Thymus (tissue), 11 donors: ENCODE data around the gene CYP4F22. TPM values are rescaled to one million over a fixed set of nuclear protein-coding genes. Genes with fewer than 3 reads are reported as not detected.
"Not testable (repeated sequence)": the region's sequence is repeated elsewhere in the genome, so short reads cannot be mapped to it uniquely, and the experiment has no call there.

Source experiments
- DNase-seq, 9 donors: peaks; one replicate each; pipeline ENCODE4 v3.0.0-alpha.2; 2013; ENCODE audit warnings: low spot score in 9 of 9, low read depth in 6 of 9, missing footprints in 1 of 9
- H3K27ac ChIP-seq, 2 donors: one replicate each; pipeline ENCODE4 v1.5.1; 2013; ENCODE audit warnings: control low read depth in 1 of 2, low read depth in 1 of 2, low read length in 1 of 2, mild to moderate bottlenecking in 1 of 2, moderate library complexity in 1 of 2
- H3K27me3 ChIP-seq, 2 donors: one replicate each; pipeline ENCODE4 v1.5.1; 2013; ENCODE audit warnings: low read length in 1 of 2; ENCODE audit not compliant: control insufficient read depth in 2 of 2, insufficient read depth in 1 of 2
- H3K36me3 ChIP-seq, 2 donors: one replicate each; pipeline ENCODE4 v1.5.1; 2013; ENCODE audit warnings: low read length in 1 of 2, mild to moderate bottlenecking in 1 of 2, moderate library complexity in 1 of 2; ENCODE audit not compliant: control insufficient read depth in 2 of 2, insufficient read depth in 2 of 2
- H3K4me1 ChIP-seq, 2 donors: one replicate each; pipeline ENCODE4 v1.5.1; 2013; ENCODE audit warnings: low read length in 2 of 2; ENCODE audit not compliant: control insufficient read depth in 2 of 2, insufficient read depth in 2 of 2
- H3K4me3 ChIP-seq, 2 donors: one replicate each; pipeline ENCODE4 v1.5.1; 2013; ENCODE audit warnings: low read length in 2 of 2, control low read depth in 1 of 2, mild to moderate bottlenecking in 1 of 2
- H3K9me3 ChIP-seq, 2 donors: one replicate each; pipeline ENCODE4 v1.5.1; 2013; ENCODE audit warnings: low read length in 1 of 2, mild to moderate bottlenecking in 1 of 2; ENCODE audit not compliant: control insufficient read depth in 2 of 2, insufficient read depth in 1 of 2
- WGBS: extraction: QIAGEN DNeasy Blood & Tissue Kit; methylation state at CpG from one replicate; pipeline ENCODE4 v1.1.7; 2013; 5-methylcytosine and 5-hydroxymethylcytosine counted together
- polyA plus RNA-seq: library from polyadenylated mRNA; stranded (reverse); fragments of 200-250 nt; gene quantifications from one replicate; pipeline ENCODE4 v1.2.3, GENCODE V29; 2013
- total RNA-seq: library from RNA; stranded (reverse); fragments of 120-200 nt; gene quantifications from one replicate; pipeline ENCODE4 v1.2.4, GENCODE V29; 2013
- donor health status: healthy.

CYP4F22 gene
- total and polyA plus RNA-seq, 2 donors, result 0.09 to 0.64 TPM

DNA sequence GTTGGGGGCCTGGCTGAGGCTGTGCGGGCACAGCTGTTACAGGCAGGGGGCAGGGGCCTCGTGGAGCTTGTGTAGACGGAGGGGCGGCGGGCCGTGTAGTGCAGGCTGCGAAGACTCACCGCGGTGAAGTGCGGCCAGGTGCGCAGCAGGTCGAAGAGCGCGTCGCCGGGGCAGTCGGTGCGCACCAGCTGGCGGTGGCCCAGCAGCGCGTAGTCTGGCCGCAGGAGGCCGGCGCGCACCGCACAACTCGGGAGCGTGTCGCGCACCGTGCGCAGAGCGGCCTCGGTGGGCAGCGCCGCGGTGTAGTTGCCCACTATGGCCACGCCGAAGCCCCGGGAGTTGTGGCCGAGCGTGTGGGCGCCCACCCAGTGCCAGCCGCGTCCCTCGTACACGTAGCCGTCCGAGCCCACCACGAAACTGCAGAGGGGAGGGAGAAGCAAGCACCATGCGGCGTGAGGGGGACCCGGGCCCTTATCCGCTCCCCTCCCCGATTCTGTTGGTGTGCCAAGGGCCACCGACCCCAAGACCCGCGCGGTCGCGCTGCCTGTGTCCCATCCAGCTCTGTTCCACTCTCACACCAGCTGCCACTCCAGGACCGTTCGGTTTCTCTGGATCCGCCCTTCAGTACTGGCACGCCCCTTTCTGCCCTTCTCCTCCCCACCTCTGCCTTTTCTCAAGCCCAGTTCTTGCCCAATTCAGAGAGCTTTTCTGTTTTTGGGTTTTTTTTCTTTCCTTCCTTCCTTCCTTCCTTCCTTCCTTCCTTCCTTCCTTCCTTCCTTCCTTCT, 38.6 kb upstream of the CYP4F22 start:
- Histone ChIP-seq H3K27me3 (peaks cover 12 to 40% of the 10 kb centered on the region in 2 donors), H3K36me3 (no peaks in the 10 kb centered on the region), H3K4me1 (peaks cover 19 to 45% of the 10 kb centered on the region in 2 donors), H3K27ac (no peak overlapping the region), H3K9me3 (peaks cover 0 to 9% of the 10 kb centered on the region in 2 donors), H3K4me3 (peak overlapping the region; percentile 16 to 43)
- 2% methylated on average over 65 of the region's 65 CpGs for WGBS
- peak in 1 of 9 donors; percentile 43 for DNase-seq

DNA sequence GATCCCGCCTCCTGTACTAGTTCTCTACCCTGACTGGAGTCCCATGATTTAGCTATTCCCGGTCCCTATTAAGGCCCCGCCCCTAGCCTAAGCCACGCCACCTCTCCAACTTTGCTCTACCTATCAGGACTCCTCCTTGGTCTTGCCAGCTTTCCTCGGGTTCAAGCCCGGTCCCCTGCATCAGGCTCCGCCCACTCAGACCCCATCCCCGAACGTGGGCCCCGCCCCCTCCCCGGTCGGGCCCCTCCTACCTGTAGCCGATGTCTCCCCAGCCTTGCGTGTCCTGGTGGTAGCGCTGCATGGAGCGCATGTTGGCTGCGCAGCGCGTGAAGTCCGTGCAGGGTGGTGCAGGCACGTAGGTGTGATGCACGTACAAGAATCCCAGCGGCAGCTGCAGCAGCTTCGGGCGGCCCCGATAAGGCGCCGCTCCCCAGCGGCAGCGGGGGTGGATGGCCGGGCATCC, 36.7 kb upstream of the CYP4F22 start:
- Histone ChIP-seq H3K4me3 (no peak overlapping the region), H3K36me3 (no peaks in the 10 kb centered on the region), H3K27me3 (peaks cover 12 to 40% of the 10 kb centered on the region in 2 donors), H3K4me1 (peaks cover 15 to 26% of the 10 kb centered on the region in 2 donors), H3K9me3 (peaks cover 0 to 18% of the 10 kb centered on the region in 2 donors), H3K27ac (no peak overlapping the region)
- no peak for DNase-seq
- 80% methylated on average over 31 of the region's 31 CpGs for WGBS

DNA sequence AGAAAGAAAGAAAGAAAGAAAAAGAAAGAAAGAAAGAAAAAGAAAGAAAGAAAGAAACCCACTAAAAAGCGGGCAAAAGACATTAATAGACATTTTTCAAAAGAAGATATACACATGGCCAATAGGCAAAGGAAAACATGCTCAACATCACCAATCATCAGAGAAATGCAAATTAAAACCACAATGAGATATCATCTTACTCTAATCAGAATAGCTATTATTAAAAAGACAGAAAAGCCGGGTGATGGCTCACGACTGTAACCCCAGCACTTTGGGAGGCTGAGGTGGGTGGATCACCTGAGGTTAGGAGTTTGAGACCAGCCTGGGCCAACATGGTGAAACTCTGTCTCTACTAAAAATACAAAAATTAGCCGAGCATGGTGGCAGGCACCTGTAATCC, 34.5 kb upstream of the CYP4F22 start:
- Histone ChIP-seq H3K9me3 (peaks cover 0 to 18% of the 10 kb centered on the region in 2 donors), H3K27me3 (peaks cover 12 to 31% of the 10 kb centered on the region in 2 donors)
- 76% methylated on average over 4 of the region's 4 CpGs for WGBS

DNA sequence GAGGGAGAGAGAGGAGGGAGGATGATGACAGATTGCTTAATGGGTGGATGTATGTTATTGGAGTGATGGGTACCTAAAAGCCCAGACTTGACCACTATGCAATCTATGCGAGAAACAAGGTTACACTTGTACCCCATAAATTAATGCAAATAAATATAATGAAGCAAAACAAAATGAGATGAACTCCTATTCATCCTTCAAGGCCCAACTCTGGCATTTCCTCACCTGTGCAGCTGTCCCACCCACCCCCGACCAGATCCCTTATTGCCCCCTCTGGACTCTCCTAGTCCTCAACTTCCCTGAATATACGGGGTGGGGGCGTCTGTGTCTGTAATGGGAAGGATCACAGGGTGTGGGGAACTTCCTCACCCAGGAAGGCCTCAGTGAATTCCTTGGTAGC, 33.2 kb upstream of the CYP4F22 start:
- 92% methylated on average over 4 of the region's 4 CpGs for WGBS
- peaks cover 0 to 17% of the 10 kb centered on the region in 2 donors for H3K4me1 ChIP-seq
- peaks cover 0 to 12% of the 10 kb centered on the region in 2 donors for H3K9me3 ChIP-seq
- H3K27ac ChIP-seq, result no peak overlapping the region
- no peak overlapping the region for H3K4me3 ChIP-seq
- DNase-seq, result no peak
- peaks cover 3 to 18% of the 10 kb centered on the region in 2 donors for H3K27me3 ChIP-seq
- H3K36me3 ChIP-seq, result no peaks in the 10 kb centered on the region

More for the DNA sequence above, 34.5 kb upstream of the CYP4F22 start:
- H3K4me1 ChIP-seq, result peaks cover 8 to 15% of the 10 kb centered on the region in 2 donors
- not testable (repeated sequence) for H3K27ac ChIP-seq, H3K4me3 ChIP-seq, H3K36me3 ChIP-seq, DNase-seq

DNA sequence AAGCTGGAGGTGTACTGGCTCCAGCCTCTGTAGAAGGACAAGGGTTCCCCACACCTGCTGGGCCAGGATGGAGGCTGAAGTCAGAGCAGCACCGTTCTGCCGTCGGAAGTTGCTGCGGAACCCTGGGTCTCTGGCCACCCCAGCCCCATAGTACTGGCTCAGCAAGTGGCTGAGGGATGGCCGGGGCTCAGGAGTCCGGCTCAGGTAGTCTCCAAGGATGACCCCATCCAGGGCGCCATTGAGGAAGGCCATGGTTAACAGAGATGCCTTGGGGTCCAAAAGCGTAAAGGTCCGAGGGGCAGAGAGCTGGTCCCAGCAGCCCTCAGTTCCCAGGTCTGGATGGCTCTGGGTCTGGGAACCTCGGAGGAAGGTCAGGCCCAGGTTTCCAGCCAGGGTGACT, 32.7 kb upstream of the CYP4F22 start:
- Histone ChIP-seq H3K4me3 (no peak overlapping the region), H3K9me3 (peaks cover 0 to 12% of the 10 kb centered on the region in 2 donors), H3K4me1 (peaks cover 0 to 17% of the 10 kb centered on the region in 2 donors), H3K27ac (no peak overlapping the region), H3K27me3 (peaks cover 3 to 13% of the 10 kb centered on the region in 2 donors), H3K36me3 (no peaks in the 10 kb centered on the region)
- 98% methylated on average over 10 of the region's 10 CpGs for WGBS
- no peak for DNase-seq

DNA sequence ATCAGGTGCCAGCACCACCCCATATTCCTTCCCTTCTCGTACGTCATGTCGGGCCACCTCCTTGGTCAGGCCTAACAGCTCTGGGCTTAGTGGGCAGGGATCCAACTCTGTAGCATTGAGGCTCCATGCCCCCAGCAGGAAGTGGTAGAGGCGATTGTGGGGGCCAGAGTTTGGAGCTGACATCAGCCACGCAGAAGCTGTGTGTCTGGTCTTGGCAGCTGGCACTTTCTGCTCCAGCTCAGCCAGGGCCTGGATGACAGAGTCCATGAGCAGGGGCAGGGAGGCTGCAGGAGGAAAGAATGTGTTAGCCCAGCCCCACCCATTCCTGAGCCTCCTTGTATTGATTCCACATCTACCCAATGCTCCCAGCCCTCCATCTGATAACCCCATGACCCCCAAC, 32.0 kb upstream of the CYP4F22 start:
- H3K4me1 ChIP-seq, result peaks cover 0 to 17% of the 10 kb centered on the region in 2 donors
- H3K27ac ChIP-seq, result no peak overlapping the region
- WGBS, result 52% methylated on average over 5 of the region's 5 CpGs
- no peaks in the 10 kb centered on the region for H3K36me3 ChIP-seq
- H3K9me3 ChIP-seq, result peaks cover 0 to 12% of the 10 kb centered on the region in 2 donors
- no peak overlapping the region for H3K4me3 ChIP-seq
- peaks cover 3 to 8% of the 10 kb centered on the region in 2 donors for H3K27me3 ChIP-seq
- no peak for DNase-seq

DNA sequence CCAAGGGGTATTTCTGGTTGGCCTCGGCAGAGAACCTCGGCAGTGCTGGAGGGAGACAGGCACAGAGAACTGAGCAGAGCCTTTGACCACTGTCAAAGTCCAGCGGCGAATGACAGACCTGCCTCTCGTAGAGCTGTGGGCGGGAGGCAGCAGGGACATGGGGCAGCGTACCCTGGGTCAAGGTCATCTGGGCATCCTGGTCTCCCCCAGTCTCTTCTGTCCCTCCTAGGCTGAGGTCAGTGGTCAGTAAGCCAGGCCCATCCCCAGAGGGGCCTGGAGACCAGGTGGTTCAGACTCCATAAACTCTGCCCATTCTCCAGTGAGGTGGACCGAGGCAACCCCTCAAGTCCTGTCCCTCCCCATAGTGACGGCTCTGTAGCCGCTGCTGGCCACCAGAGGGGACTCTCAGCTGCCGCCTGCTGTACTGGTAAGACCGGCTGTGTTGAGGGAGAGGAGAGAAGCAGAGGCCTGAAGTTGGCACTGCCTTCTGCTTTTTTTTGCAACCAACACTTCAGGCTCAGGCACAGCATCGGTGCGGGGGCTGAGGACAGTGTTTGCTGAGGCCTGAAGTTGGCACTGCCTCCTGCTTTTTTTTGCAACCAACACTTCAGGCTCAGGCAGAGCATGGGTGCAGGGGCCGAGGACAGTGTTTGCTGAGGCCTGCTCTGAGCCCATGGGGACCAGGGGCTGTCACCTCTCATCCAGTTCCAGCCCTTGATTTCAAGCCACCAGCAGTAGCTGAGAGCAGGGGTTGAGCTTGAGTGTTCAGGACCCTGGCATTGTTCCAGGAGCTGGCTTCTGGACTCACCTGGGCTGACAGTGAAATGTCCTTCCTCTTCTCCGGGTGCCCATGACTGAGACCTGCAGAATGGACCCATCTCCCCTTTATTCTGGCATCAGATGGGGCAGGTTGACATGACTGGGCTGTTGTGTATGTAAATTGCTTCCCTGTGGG, 28.7 kb upstream of the CYP4F22 start, which contains the start of gene PGLYRP2:
TSS of gene PGLYRP2 (minus strand) at position 111 of the 955 bp plus-strand sequence. CDS start 130 bp downstream, outside the sequence.
- no peak for DNase-seq
- Histone ChIP-seq H3K4me3 (no peak within 1 kb of the TSS), H3K36me3 (no peaks in the 10 kb centered on the region), H3K27me3 (no peaks in the 10 kb centered on the region), H3K4me1 (peaks cover 0 to 17% of the 10 kb centered on the region in 2 donors), H3K27ac (peak within 1 kb of the TSS; percentile 7 to 33), H3K9me3 (peaks cover 0 to 9% of the 10 kb centered on the region in 2 donors)
- WGBS, result 79% methylated on average over 16 of the region's 16 CpGs

DNA sequence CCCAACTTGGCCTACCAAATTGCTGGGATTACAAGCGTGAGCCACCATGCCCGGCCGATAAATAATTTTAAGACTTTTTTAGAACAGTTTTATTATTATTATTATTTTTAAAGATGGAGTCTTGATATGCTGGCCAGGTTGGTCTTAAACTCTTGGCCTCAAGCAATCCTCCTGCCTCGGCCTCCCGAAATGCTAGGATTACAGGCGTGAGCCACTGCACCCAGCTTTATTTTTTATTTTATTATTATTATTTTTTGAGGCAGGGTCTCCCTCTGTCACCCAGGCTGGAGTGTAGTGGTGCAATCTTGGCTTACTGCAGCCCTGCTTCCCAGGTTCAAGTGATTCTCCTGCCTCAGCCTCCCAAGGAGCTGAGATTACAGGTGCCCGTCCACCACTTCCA, 27.3 kb upstream of the CYP4F22 start:
- not testable (repeated sequence) for H3K36me3 ChIP-seq, H3K4me3 ChIP-seq, H3K27ac ChIP-seq, H3K9me3 ChIP-seq, H3K27me3 ChIP-seq, DNase-seq
- 90% methylated on average over 7 of the region's 7 CpGs for WGBS
- H3K4me1 ChIP-seq, result peaks cover 0 to 17% of the 10 kb centered on the region in 2 donors
